Panc1 (cell line): ENCODE data around the gene CDKN2B-AS1.

Experiments
- CTCF ChIP-seq: fragments of 450-650 bp; IDR thresholded peaks from 2 replicates; pipeline ENCODE4 v1.5.1; 2017; ENCODE audit warnings: mild to moderate bottlenecking
- REST ChIP-seq, 2 experiments: IDR thresholded peaks; 2 replicates each; pipeline ENCODE4 v1.6.1; 2011 to 2012; ENCODE audit warnings: low read depth in 2 of 2, control low read depth in 1 of 2, low read length in 1 of 2, mild to moderate bottlenecking in 1 of 2, moderate library complexity in 1 of 2; ENCODE audit not compliant: insufficient read depth in 1 of 2
- SIN3A ChIP-seq: IDR thresholded peaks from 2 replicates; pipeline ENCODE4 v1.6.1; 2012; ENCODE audit warnings: low read depth, mild to moderate bottlenecking, low read length, moderate library complexity, borderline replicate concordance; ENCODE audit not compliant: insufficient read depth

DNA sequence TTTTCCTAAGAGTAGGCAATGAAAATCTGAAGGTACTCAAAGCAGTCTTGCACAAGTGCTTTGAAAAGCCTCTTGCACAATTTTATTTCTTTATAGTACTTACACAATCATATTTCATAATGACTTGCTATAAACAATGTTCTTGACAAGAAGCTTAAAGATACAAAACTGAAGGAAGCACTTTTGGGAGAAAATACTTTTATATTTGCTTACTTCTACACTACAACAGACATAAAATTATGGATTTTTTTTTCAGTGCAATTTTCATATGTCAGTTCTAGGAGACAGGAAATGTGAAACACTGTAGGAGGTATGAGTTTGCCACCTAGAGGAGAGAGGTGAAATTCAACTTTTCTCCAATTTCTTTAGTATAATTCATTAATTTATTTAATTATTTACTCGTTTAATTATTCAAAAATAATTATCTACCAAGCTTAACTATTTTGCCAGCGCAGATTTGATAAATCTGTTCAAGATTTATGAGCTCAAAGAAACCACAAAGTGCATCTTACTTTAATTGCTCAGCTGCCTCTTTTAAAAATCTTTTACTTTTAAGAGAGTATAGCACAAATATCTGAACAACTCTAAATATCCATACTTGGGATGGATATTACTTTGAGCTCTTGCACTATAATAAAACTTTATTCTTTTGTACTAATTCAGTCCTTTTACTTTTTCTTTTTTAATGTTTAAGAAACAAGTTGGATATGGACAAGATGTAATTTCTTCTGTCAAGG is 43.5 kb downstream of the CDKN2B-AS1 start:
- TF ChIP-seq SIN3A (no peak), REST (IDR thresholded peaks at IDR 0.05; ENCODE audit: insufficient read depth in 1 of 2, low read depth in 2 of 2, low read length in 1 of 2) (no peak), CTCF (no peak)
